Left kidney (tissue), 8 donors: ENCODE measurements around the gene CTSA. TPM values are rescaled to one million over a fixed set of nuclear protein-coding genes. Genes with fewer than 3 reads are reported as not detected.

Experiments
- DNase-seq: peaks from one replicate; pipeline ENCODE4 v3.0.0-alpha.2; 2013
- long read RNA-seq, 8 donors: transcript quantifications; one replicate each; lab custom pipeline, GENCODE V29; 2026
- polyA plus RNA-seq: library from polyadenylated mRNA; unstranded; fragments of 120-200 nt; gene quantifications from one replicate; pipeline ENCODE4 v1.2.1, GENCODE V29; 2013; ENCODE audit not compliant: insufficient read length

Gene CTSA
- 143 TPM for polyA plus RNA-seq
- long read RNA-seq, donor 1, transcript CTSA-207 (2 exons, 2,183 nt), result minor isoform, 9 of 48 reads
- long read RNA-seq, donor 1, transcript CTSA-204 (15 exons, 2,149 nt), result major isoform, 13 of 48 reads
- long read RNA-seq, donor 1, transcript CTSA-203 (14 exons, 1,972 nt), result minor isoform, 6 of 48 reads
- long read RNA-seq, donor 1, partial matches to known transcripts, result 13 of 48 reads
- long read RNA-seq, donor 1, other reads (novel, unspliced or antisense), result 0 of 48 reads
- long read RNA-seq, donor 2, transcript CTSA-203 (14 exons, 1,972 nt), result minor isoform, 7 of 278 reads
- long read RNA-seq, donor 2, transcript CTSA-204 (15 exons, 2,149 nt), result major isoform, 15 of 278 reads
- long read RNA-seq, donor 2, partial matches to known transcripts, result 173 of 278 reads
- long read RNA-seq, donor 2, other reads (novel, unspliced or antisense), result 79 of 278 reads
- long read RNA-seq, donor 3, transcript CTSA-204 (15 exons, 2,149 nt), result major isoform, 17 of 167 reads
- long read RNA-seq, donor 3, transcript CTSA-207 (2 exons, 2,183 nt), result minor isoform, 6 of 167 reads
- long read RNA-seq, donor 3, partial matches to known transcripts, result 91 of 167 reads
- long read RNA-seq, donor 3, other reads (novel, unspliced or antisense), result 47 of 167 reads
- long read RNA-seq, donor 4, partial matches to known transcripts, result 33 of 35 reads
- long read RNA-seq, donor 4, other reads (novel, unspliced or antisense), result 0 of 35 reads
- long read RNA-seq, donor 5, transcript CTSA-204 (15 exons, 2,149 nt), result major isoform, 32 of 74 reads
- long read RNA-seq, donor 5, transcript CTSA-207 (2 exons, 2,183 nt), result minor isoform, 6 of 74 reads
- long read RNA-seq, donor 5, transcript CTSA-203 (14 exons, 1,972 nt), result minor isoform, 7 of 74 reads
- long read RNA-seq, donor 5, partial matches to known transcripts, result 26 of 74 reads
- long read RNA-seq, donor 5, other reads (novel, unspliced or antisense), result 0 of 74 reads
- long read RNA-seq, donor 6, transcript CTSA-204 (15 exons, 2,149 nt), result major isoform, 12 of 142 reads
- long read RNA-seq, donor 6, transcript CTSA-207 (2 exons, 2,183 nt), result minor isoform, 6 of 142 reads
- long read RNA-seq, donor 6, partial matches to known transcripts, result 117 of 142 reads
- long read RNA-seq, donor 6, other reads (novel, unspliced or antisense), result 0 of 142 reads
- long read RNA-seq, donor 7, transcript CTSA-204 (15 exons, 2,149 nt), result major isoform, 28 of 174 reads
- long read RNA-seq, donor 7, transcript CTSA-207 (2 exons, 2,183 nt), result minor isoform, 9 of 174 reads
- long read RNA-seq, donor 7, transcript CTSA-203 (14 exons, 1,972 nt), result minor isoform, 5 of 174 reads
- long read RNA-seq, donor 7, partial matches to known transcripts, result 129 of 174 reads
- long read RNA-seq, donor 7, other reads (novel, unspliced or antisense), result 0 of 174 reads
- long read RNA-seq, donor 8, transcript CTSA-204 (15 exons, 2,149 nt), result major isoform, 14 of 22 reads
- long read RNA-seq, donor 8, partial matches to known transcripts, result 0 of 22 reads
- long read RNA-seq, donor 8, other reads (novel, unspliced or antisense), result 0 of 22 reads

- peak; percentile 91 for DNase-seq
Measured at GRCh38 chr20:45890985-45891983, at the start of gene CTSA, which contains the start of gene NEURL2. Gene CTSA (plus strand): TSS chr20:45891335. CDS start chr20:45891569, 234 bp downstream. Gene NEURL2 (minus strand): TSS chr20:45891208. CDS start chr20:45890991, 217 bp downstream.

- DNase-seq, result no peak
Measured at GRCh38 chr20:45841407-45842129, 49.6 kb upstream of the CTSA start.

- DNase-seq, result no peak
Measured at GRCh38 chr20:45842169-45842812, 48.8 kb upstream of the CTSA start.

- DNase-seq, result no peak
Measured at GRCh38 chr20:45843506-45843905, 47.6 kb upstream of the CTSA start.

GRCh38 chr20:45845452-45845851, 45.7 kb upstream of the CTSA start:
- DNase-seq, result no peak

GRCh38 chr20:45848421-45848820, 42.7 kb upstream of the CTSA start:
- no peak for DNase-seq

- no peak for DNase-seq
Measured at GRCh38 chr20:45848969-45849582, 42.1 kb upstream of the CTSA start.

- DNase-seq, result no peak
Measured at GRCh38 chr20:45850238-45850637, 40.9 kb upstream of the CTSA start.

GRCh38 chr20:45850926-45851325, 40.2 kb upstream of the CTSA start:
- DNase-seq, result no peak

- DNase-seq, result no peak
Measured at GRCh38 chr20:45851501-45851900, 39.6 kb upstream of the CTSA start.

- DNase-seq, result no peak
Measured at GRCh38 chr20:45852326-45852725, 38.8 kb upstream of the CTSA start.

GRCh38 chr20:45853484-45853883, 37.7 kb upstream of the CTSA start:
- no peak for DNase-seq

- DNase-seq, result peak; percentile 100
Measured at GRCh38 chr20:45857114-45857881, 33.8 kb upstream of the CTSA start, which contains the start of the genes ACOT8 and ZSWIM3. Gene ACOT8 (minus strand): TSS chr20:45857392. CDS start chr20:45857315, 77 bp downstream. Gene ZSWIM3 (plus strand): TSS chr20:45857614. CDS start chr20:45857826, 212 bp downstream.

- DNase-seq, result no peak
Measured at GRCh38 chr20:45857882-45858216, 33.3 kb upstream of the CTSA start.

GRCh38 chr20:45859916-45860315, 31.2 kb upstream of the CTSA start:
- DNase-seq, result peak; percentile 46

- DNase-seq, result no peak
Measured at GRCh38 chr20:45860560-45861220, 30.4 kb upstream of the CTSA start.
